Esophagus mucosa (tissue), 1 donor: ENCODE data around the gene HOXA10. TPM values are rescaled to one million over a fixed set of nuclear protein-coding genes. Genes with fewer than 3 reads are reported as not detected.
A peak's percentile ranks its signal among the peaks of the same experiment; 100 is the strongest.

Experiments
- ATAC-seq: fragments of 200-7000 bp; cut with Tn5 transposase; one replicate; pipeline ENCODE4 v1.9.1; 2020
- total RNA-seq: library from RNA; stranded (reverse); gene quantifications from one replicate; pipeline ENCODE4 v1.2.4, GENCODE V29; 2023
- donor health status: DM: yes; HTN: yes; CAD: no.

Gene HOXA10
- total RNA-seq: 1.1 TPM

- no peak for ATAC-seq
These were observed at the start of gene HOXA10 for GRCh38 chr7:27173956-27174873. TSS of gene HOXA10 (minus strand) at chr7:27174320. CDS start at chr7:27174306, 14 bp downstream.

DNA sequence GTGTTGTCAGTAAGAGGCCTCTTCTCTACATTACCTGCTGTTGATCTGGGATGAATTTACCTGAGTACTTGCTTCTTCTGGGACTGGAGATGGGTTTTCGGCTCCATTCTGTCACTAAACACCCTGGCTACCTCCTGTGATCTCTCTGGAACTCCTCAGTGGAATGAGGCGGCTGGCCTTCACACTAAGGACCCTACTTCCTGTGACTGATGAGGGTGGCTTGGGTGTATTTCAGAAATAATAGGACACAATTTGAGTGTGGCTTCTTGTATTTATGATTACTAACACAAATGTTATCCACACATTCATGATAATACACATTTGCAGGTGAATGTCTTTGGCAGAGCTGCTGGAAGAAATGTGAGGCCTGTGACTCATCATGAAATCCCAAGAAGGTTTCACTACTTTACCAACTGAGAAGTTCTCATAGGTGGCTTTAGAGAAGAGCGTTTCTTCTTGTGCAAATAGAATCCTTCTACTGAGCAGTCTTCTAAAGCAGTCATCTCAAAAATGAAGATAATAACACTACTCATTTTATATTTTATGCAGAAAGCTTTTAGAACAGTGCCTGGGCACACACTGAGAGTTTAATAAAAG, 47.2 kb upstream of the HOXA10 start:
- no peak for ATAC-seq

DNA sequence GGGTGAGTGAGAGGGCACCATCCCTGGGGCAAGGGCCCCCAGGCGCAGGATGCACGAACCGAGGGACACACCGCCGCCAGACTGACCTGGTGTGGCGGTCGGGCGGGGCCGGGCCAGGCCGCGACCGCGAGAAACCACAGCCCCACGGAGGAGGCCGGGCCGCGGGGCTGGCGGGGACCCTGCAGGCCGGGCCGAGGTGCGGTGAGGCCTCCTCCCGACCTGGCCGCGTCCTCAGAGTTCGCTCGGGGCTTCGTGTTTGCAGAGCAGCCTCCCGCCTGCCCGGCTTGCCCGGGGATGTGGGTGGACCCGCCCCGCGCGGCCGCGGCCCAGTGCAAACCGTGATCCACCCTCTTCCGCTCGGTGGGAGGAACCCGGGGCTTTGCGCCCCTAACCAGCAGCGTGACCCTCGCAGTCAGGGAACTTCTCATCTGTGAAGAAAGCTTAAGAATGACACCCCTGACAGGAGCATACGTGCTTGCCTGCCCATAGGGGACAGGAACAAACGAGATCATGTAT, 46.4 kb upstream of the HOXA10 start:
- no peak for ATAC-seq

GRCh38 chr7:27219821-27220220, 45.7 kb upstream of the HOXA10 start:
- no peak for ATAC-seq

DNA sequence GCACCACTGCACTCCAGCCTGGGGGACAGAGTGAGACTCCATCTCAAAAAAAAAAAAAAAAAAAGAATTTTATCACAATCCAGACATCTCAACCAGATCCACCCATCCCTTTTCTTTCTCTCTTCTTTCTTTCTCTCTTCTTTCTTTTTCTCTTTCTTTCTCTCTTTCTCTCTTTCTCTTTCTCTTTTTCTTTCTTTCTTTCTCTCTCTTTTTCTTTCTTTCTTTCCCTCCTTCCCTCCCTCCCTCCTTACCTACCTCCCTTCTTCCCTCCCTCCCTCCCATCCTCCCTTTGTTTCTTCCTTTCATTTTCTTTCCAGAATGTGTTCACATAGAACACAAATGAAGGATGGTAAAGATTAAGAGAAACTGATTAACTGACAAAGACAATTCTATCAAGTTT, 43.8 kb upstream of the HOXA10 start:
- no peak for ATAC-seq

- no peak for ATAC-seq
These were observed 41.2 kb upstream of the HOXA10 start for GRCh38 chr7:27215356-27215755.

DNA sequence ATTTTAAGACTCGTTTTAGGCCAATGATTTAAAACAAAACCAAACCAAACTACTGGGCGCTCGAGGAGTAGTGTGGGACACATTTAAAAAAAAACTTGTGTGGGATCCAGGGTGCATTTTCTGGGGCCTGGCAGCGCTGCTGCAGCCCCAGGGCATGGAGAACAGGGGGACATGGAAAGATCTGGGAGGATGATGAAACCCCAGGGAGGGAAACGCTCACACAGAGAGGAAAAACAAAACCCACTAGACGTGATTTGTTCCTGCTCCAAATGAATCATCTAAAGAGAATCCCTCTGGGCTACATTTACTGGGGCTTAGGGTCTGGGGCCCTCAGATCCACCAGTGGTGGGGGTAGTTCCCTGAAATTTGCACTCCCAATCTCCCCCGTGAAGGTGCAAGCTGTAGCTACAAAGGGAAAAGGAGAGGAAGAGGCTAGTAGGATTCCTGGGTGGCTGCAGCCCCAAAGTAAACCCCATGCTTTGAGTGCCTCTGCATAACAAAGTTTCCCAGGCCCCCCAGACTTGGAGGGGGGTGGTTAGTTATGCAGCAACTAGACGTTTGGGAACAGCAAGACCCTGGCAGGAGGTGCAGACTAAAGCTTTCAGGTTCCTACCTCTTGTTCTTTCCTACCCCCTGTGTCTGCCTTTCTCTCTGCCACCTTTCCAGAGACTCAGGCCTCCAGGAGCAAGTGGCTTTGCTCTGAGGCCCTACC, 40.3 kb upstream of the HOXA10 start:
- no peak for ATAC-seq

DNA sequence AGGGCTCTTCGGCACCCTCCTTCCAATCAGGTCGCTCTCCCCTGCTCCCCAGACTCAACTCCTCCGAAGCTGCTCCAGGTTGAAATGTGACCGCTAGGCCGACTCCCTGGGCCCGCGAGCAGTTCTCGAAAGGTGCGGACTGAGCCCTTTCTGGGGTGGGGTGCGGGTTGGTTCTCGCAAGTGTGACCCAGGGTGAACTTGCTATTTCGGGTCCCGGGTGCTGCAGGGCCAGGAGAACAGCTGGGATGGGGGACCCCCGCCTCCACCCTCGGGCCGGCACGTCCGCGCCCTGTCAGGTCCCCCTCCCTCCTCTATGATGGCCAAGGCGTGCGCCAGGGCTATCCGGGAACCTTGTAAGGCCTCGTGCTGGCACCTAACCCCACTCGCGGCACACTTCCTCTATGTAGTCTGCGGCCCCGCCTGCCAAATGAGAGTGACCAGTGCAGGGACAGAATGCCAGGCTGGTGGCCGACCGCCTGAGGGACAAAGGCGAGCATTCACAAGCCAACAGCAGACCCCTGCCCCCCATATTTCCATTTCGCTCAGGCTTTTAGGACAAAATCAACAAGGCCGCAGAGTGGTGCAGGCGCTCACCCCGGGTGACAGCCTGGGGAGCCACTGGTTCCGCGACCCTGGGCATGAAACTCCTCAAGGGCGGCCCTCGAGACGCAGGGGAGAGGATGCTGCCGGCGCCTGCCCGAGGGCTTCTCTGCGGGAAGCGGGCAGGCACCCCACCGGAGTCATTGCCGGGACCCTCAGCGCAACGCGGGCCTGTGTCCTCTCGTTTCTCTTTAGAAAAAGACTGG, 39.5 kb upstream of the HOXA10 start:
- no peak for ATAC-seq

GRCh38 chr7:27212497-27213432, 38.6 kb upstream of the HOXA10 start:
- no peak for ATAC-seq

DNA sequence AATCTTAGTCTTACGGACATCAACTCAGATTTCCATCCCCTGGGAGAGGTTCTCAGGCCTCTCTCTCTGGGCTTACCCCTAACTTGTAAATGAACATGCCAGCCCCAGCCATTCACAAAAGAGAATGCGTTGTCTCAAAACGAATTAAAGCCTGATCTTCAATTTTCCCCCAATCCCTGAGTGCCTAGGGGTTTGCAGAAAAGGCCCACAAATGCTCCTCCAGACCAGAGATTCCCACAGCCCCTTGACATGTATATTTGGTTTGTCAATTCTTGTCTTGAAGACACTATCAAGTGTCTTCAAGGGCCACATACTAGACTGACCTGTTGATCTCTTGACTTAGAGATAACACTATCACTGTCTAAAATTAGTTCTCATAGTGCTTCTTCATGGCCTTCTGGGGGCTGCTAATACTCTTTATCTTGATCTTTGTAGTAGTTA, 37.7 kb upstream of the HOXA10 start:
- no peak for ATAC-seq

- no peak for ATAC-seq
These were observed 36.9 kb upstream of the HOXA10 start for GRCh38 chr7:27211084-27211446.

- peak; percentile 63 for ATAC-seq
These were observed 36.4 kb upstream of the HOXA10 start for GRCh38 chr7:27210441-27211083.

DNA sequence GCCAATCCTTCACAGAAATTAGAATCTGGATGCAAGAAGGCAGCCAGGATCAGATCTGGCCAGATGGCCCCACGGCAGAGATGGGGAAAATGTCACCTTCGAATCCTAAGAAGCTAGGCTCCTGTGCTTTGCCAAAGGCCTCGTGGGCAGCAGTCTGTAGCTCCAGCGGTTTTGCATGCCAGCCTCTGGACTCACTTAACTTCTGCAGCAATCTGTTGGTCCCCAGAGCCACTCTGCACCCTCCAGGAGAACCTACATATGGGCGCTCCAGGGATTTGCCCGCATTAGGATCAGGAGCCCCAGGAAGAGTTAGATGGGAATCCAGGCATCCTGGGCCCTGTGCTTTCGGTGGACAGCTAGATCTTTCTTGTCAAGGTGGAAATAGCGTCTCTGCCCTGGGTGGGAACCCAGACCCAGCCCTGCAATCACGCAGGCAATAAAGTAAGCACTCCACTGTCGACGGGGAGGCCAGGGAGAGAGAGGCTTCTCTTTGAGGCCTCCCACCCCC, 35.9 kb upstream of the HOXA10 start:
- no peak for ATAC-seq

DNA sequence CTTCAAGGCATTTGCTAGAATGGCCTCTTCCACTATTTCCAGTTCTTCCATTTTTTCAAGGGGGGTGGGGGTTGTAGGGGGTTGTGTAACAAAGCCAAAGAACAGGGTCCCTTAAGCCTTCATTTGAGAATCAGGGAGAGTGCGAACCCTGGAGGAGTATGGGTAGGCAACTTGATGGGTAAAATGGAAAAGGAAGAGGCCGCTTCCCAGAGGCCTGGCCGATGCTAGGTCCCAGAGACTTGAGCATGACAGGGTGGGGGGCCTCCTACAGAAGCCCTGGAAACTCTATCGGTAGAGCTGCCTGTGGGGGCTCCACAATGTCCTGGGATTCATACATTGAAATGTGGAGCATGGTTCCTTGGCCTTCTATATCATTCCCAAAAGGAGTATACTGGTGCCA, 34.9 kb upstream of the HOXA10 start:
- no peak for ATAC-seq

DNA sequence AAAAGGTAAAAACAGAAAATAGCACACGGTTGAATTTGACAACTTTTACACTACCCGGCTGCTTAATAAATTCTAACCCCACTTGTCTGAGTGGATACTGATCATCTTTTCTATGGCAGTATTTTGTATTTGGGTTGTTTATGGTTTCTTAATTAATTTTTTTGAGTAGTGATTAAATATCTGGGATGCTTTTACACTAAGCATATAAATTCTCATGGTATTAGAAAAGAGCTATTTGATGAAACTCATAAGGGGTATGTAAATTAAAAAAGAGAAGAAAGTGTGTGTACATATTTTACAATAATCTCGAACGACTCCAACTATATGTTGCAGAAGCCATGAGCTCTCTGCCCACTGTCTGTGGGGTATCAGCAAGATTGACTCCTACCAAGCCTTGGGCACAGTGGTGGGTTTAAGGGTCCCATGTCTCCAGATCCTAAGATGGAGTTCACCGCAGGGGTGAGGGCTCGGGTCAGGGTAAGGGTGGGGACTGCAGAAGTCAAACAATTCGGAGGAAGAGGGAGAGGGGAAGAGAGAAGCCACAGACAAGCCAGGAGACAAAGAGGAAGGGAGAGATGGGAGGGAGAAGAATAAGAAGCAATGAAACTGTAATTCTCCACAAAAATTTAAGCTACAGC, 33.3 kb upstream of the HOXA10 start:
- ATAC-seq: no peak

DNA sequence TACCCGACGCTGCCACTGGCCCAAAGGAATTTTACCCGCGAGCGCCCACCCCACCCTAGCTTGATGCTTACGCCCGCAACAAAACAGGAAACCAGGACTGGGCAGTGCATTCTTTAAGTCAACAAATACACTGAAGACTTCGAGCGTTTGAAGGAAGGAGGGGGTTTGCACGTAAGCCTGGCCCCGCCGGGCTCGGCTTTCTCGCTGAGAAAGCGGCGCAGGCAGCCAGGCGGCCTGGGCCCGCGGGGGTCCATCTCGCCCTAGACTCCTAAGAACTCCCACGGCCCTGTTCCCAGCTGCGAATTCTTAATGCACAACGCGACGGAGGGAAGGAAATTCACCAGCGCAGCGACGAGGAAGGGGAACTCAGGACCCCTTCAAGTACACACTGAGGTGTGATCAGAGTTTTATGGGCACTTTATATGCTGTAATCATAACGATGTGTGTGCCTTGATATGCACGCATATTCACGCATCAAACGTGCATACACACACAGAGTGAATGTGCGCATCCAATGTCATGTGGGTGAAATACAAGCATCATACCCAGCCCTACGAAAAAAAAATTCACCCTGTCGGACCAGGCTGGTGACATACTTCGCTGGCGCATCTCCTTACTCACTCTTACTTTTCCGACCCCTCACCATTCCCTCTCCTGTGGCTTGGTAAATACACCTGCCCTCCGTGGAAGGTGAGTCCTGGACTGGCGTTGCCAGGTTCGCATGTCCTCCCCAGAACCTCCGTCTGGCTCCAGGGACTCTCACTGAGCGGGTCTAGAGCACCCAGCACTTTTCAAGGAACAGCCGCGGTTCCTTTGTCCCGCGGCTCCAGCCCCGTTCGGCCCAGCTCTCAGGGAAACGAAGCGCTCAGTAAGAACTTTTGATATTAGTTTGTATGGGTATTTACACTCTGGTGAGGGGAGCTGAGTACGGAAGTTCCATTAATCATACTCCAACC, 31.5 kb upstream of the HOXA10 start:
- no peak for ATAC-seq

DNA sequence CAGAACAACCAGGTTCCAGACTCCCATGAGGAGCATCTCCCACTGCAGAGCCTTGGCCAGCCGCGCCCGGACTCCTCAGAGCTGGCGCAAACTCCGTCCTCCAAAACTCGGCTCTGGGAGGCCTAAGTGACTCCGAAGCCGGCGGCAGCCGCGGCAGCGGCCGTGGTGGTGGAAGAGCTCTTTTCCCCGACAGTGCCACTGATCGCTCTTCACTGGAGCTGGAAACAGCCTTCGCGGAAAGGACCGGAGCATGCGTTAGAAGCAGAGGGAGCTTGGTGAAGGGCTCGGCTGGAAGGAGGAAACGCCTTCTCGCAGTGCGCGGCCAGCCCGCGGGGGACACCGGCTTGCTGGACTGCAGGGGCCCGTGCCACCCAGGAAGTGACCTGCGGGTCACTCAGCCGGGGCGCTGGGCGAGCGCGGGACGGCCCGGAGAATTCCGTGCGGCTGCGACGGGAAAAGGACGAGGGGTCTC, 30.8 kb upstream of the HOXA10 start:
- ATAC-seq: no peak

- no peak for ATAC-seq
These were observed 30.0 kb upstream of the HOXA10 start for GRCh38 chr7:27203964-27204594.
